GM18511 (cell line): ENCODE results near the gene ZKSCAN4.

Source experiments
- ATAC-seq: cut with Tn5 transposase; IDR thresholded peaks from one replicate; pipeline ENCODE4 v1.9.1; 2021; ENCODE audit warnings: mild to moderate bottlenecking, moderate library complexity; ENCODE audit not compliant: unreplicated experiment

ZKSCAN4 gene

GRCh38 chr6:28209753-28210535 lies 42.1 kb downstream of the ZKSCAN4 start:
- no peak for ATAC-seq

- ATAC-seq = no peak
These were observed 43.9 kb downstream of the ZKSCAN4 start for GRCh38 chr6:28208111-28208659.

GRCh38 chr6:28207510-28208110 lies 44.5 kb downstream of the ZKSCAN4 start:
- ATAC-seq = no peak

GRCh38 chr6:28206928-28207509 lies 45.0 kb downstream of the ZKSCAN4 start:
- no peak for ATAC-seq

- ATAC-seq = no peak
These were observed 45.5 kb downstream of the ZKSCAN4 start for GRCh38 chr6:28206527-28206926.

- no peak for ATAC-seq
These were observed 46.2 kb downstream of the ZKSCAN4 start for GRCh38 chr6:28205879-28206278.

- ATAC-seq = no peak
These were observed 48.9 kb downstream of the ZKSCAN4 start for GRCh38 chr6:28203201-28203600.

- no peak for ATAC-seq
These were observed 52.0 kb downstream of the ZKSCAN4 start for GRCh38 chr6:28200020-28200419.
